A204.1 (cell line): ENCODE results near the gene IFNA4.
"Not testable (repeated sequence)": the region's sequence is repeated elsewhere in the genome, so short reads cannot be mapped to it uniquely, and the experiment has no call there.

Experiments
- FAIRE-seq: peaks from 2 replicates; lab custom pipeline; 2012; peaks lifted over from hg19 to GRCh38; lab: Jason Lieb, UNC

Gene IFNA4

DNA sequence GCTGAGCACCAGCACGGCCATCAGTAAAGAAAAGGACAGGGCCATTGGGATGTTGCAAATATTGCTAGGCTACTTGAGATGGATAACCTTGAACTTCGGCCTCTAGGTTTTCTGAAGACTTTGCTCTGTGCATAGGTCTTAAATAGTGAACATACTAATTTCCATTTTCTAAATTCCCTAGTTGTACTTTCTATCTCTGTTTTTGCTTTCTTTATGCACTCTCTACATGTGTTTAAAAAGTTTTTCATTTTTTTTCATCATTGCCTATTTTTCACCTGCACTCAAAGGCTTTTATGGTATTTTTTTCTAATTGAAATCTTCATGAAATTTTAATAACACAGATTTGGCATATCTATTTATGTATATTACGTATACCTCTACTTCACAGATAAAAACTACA is at the start of gene IFNA4:
Gene IFNA4 (minus strand): TSS at position 101 of the 400 bp plus-strand sequence. CDS start 56 bp downstream, at position 45.
- FAIRE-seq = not testable (repeated sequence)

DNA sequence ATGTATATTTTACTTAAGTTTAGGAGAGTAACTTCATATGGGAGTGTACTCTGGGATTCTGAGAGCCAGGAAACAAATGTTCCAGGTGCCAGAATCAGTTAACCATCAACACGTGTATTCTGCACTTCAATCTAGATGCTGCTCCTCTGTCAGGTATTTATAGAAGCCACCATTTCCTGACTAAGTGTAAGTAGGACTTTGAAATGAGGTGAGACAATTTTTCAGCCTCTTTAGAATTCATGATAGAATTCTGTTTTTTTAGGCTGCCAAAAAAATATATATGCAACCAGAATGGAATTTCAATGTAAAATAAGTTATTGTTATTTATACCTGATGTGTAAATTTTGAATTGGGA is 49.0 kb upstream of the IFNA4 start:
- not testable (repeated sequence) for FAIRE-seq

DNA sequence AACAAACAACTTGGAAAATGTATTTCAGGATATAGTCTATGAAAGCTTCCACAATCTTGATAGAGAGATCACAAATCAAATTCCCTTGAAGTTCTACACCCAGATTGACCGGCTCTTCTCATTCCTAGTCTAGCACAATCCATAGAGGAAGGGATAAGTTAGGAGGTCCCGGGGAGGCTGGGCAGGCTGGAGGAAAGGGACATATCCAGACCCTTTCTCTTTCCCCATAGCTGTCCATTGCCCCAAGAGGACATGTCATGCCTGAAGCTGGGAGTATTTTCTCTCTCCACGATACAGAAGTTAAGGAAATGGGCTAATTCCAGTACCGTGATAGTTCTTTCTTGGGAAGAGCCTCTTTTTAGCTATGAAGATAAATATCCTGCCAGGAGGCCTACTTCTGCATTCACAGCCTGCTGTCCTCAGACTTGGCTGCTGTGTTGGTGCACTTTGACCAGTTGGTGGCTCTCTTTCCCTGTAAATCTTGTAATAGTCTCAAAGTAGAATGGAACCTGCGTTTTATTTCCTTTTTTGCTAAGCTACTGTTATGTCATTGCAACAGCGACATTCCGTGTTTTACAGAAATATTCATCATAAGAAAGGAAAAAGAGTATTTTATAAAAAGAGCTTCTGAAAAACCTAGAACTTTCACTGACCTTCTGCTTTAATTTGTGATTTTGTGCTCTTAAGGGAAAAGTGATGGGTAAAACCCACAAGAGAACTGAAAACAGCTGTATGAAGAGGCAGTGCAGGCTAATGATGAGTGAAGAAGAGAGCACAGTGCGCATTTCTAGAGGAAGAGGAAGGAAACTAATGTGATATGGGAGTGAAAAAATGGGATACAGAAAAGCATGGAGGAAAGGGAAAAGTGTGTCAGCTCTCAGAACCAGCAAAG is 48.3 kb upstream of the IFNA4 start:
- FAIRE-seq = peak; percentile 78

DNA sequence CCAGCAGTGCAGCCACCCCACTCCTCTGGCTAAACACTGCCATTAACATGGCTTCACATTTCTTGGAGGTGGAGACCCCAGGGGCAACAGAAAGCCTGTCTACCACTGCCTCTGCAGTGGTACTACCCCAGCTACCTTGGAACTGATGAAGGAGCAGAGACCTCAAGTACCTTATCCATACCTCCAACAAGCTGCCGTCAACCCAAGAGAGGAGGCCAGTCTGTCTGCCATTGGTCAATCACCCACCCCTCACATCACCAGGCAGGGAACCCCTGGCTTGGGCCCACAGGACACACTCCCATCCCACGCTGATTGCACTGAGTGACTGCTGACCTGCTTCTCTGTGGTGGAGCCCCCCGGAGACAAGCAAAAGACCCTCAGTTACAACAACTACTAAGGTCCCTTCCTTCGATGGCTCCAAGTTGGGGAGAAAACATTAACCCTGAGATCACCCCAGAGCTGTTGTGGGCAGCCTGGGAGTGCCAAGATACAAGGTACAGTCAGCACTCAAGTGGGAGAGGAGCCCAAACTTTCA is 46.8 kb upstream of the IFNA4 start:
- FAIRE-seq = no peak

DNA sequence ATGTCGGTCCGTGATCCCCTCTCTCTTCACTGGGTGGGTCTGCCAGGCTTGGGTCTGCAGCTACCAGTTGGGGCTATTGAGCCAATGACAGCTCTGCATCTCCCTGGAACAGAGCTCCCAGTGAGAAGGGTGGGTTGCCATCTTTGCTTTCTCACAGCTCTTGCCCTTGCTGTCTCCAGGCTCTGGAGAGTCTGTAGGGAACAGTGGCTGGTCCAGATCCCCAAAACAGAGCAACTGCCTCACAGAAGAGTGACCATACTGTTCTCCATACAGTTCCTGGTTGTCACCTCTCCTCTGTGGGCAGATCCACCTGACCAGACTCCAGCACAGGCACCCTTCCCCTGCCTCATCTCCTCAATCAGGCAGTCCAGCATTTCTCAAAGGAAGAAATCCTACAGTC is 45.9 kb upstream of the IFNA4 start:
- FAIRE-seq = no peak

DNA sequence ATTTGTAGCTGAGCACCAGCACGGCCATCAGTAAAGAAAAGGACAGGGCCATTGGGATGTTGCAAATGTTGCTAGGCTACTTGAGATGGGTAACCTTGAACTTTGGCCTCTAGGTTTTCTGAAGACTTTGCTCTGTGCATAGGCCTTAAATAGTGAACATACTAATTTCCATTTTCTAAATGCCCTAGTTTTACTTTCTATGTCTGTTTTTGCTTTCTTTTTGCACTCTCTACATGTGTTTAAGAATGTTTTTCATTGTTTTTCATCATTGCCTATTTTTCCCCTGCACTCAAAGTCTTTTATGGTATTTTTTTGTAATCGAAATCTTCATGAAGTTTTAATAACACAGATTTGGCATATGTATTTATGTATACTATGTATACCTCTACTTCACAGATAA is 40.7 kb upstream of the IFNA4 start, which contains the start of gene IFNA17:
Gene IFNA17 (minus strand): TSS at position 101 of the 400 bp plus-strand sequence. CDS start 49 bp downstream, at position 52.
- no peak for FAIRE-seq

DNA sequence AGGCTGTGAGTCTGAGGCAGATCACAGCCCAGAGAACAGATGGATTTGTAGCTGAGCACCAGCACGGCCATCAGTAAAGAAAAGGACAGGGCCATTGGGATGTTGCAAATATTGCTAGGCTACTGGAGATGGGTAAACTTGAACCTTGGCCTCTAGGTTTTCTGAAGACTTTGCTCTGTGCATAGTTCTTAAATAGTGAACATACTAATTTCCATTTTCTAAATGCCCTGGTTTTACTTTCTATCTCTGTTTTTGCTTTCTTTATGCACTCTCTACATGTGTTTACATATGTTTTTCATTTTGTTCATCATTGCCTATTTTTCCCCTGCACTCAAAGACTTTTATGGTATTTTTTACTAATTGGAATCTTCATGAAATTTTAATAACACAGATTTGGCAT is 29.8 kb upstream of the IFNA4 start, which contains the start of gene IFNA16:
Gene IFNA16 (minus strand): TSS at position 101 of the 400 bp plus-strand sequence. CDS start 6 bp downstream, at position 95.
- not testable (repeated sequence) for FAIRE-seq

DNA sequence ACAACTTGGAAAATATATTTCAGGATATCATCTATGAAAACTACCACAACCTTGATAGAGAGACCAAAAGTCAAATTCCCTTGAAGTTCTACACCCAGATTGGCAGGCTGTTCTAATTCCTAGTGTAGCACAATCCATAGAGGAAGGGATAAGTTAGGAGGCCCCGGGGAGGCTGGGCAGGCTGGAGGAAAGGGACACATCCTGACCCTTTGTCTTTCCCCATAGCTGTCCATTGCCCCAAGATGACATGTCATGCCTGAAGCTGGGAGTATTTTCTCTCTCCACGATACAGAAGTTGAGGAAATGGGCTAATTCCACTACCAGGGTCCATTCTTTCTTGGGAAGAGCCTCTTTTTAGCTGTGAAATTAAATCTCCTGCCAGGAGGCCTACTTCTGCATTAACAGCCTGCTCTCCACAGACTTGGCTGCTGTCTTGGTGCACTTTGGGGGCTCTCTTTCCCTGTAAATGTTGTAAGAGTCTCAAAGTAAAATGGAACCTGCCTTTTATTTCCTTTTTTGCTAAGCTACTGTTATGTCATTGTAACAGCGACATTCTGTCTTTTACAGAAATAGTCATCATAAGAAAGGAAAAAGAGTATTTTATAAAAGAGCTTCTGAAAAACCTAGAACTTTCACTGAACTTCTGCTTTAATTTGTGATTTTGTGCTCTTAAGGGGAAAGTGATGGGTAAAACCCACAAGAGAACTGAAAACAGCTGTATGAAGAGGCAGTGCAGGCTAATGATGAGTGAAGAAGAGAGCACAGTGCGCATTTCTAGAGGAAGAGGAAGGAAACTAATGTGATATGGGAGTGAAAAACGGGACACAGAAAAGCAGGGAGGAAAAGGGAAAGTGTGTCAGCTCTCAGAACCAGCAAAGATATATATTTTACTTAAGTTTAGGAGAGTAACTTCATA is 26.3 kb upstream of the IFNA4 start:
- FAIRE-seq = peak; percentile 37

DNA sequence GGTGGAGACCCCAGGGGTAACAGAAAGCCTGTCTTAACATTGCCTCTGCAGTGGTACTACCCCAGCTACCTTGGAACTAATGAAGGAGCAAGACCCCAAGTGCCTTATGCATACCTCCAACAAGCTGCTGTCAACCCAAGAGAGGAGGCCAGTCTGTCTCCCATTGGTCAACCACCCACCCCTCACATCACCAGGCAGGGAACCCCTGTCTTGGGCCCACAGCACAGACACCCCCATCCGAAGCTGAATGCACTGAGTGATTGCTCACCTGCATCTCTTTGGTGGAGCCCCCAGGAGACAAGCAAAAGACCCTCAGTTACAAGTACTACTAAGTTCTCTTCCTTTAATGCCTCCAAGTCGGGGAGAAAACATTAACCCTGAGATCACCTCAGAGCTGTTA is 24.8 kb upstream of the IFNA4 start:
- not testable (repeated sequence) for FAIRE-seq

DNA sequence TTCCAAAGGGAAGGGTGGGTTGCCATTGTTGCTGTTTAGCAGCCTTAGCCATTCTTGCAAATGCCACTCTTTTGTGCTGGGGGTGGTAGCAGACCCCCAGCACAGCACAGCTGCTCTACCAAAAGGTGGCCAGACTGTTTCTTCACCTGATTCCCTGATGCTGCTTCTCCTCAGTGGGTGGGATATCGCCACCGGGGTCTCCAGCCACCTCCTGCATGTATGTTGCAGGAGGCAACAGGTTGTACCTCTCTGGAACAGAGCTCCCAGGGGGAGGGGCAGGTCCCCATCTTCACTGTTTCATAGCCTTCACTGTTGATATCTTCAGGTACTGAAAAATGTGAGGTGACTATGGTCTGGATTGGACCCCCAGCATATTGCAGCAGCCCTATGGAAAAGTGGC is 23.4 kb upstream of the IFNA4 start:
- not testable (repeated sequence) for FAIRE-seq

DNA sequence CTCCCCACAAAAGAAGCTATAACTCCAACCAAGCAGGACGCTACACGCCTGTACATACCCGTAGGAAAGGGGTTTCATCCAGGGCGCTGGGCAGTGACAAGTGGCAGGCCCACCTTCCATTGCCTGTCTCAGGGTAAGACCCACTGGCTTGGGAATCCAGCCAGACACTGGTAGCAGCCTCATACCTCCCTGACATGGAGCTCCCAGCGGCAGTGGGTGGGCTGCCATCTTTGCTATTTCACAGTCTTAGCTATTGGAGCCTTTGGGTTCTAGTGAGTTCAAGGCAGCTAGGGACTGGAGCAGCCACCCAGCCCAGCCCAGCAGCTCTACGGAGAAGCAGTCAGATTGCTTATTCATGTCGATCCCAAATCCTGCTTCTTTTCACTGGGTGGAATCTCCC is 22.9 kb upstream of the IFNA4 start:
- no peak for FAIRE-seq

DNA sequence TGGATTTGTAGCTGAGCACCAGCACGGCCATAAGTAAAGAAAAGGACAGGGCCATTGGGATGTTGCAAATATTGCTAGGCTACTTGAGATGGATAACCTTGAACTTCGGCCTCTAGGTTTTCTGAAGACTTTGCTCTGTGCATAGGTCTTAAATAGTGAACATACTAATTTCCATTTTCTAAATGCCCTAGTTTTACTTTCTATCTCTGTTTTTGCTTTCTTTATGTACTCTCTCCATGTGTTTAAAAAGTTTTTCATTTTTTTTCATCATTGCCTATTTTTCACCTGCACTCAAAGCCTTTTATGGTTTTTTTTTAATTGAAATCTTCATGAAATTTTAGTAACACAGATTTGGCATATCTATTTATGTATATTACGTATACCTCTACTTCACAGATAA is 19.7 kb upstream of the IFNA4 start, which contains the start of gene IFNA10:
Gene IFNA10 (minus strand): TSS at position 101 of the 400 bp plus-strand sequence. CDS start 46 bp downstream, at position 55.
- FAIRE-seq = not testable (repeated sequence)

DNA sequence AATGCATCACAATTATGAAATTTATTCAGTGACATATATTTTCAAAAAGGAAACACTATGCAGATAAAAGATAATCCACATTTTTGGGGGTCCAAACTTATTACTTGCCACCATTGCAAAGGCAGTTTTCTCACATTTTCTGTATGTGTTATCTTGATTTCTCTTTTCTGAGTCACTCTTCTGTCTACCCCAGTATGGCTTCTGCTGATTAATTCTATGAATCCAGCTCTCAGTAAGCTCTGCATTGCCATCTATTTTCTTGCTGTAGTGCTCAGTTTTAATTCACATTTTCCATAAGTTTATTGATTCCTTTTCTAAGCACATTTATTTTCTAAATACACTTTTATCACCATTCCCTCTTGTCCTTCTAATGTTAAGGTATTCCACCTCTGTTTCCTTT is 17.8 kb upstream of the IFNA4 start:
- FAIRE-seq = no peak

DNA sequence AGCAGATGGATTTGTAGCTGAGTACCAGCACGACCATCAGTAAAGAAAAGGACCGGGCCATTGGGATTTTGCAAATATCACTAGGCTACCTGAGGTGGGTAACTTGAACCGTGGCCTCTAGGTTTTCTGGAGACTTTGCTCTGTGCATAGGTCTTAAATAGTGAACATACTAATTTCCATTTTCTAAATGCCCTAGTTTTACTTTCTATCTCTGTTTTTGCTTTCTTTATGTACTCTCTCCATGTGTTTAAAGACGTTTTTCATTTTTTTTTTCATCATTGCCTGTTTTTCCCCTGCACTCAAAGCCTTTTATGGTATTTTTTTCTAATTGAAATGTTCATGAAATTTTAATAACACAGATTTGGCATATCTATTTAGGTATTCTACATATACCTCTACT is 14.7 kb upstream of the IFNA4 start, which contains the start of gene IFNA7:
Gene IFNA7 (minus strand): TSS at position 101 of the 400 bp plus-strand sequence. CDS start 40 bp downstream, at position 61.
- FAIRE-seq = not testable (repeated sequence)

DNA sequence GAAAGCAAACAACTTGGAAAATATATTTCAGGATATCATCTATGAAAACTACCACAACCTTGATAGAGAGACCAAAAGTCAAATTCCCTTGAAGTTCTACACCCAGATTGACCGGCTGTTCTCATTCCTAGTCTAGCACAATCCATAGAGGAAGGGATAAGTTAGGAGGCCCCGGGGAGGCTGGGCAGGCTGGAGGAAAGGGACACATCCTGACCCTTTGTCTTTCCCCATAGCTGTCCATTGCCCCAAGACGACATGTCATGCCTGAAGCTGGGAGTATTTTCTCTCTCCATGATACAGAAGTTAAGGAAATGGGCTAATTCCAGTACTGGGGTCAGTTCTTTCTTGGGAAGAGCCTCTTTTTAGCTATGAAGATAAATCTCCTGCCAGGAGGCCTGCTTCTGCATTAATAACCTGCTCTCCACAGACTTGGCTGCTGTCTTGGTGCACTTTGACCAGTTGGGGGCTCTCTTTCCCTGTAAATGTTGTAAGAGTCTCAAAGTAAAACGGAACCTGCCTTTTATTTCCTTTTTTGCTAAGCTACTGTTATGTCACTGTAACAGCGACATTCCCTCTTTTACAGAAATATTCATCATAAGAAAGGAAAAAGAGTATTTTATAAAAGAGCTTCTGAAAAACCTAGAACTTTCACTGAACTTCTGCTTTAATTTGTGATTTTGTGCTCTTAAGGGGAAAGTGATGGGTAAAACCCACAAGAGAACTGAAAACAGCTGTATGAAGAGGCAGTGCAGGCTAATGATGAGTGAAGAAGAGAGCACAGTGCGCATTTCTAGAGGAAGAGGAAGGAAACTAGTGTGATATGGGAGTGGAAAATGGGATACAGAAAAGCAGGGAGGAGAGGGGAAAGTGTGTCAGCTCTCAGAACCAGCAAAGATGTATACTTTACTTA is 7.7 kb upstream of the IFNA4 start:
- FAIRE-seq = peak; percentile 58

DNA sequence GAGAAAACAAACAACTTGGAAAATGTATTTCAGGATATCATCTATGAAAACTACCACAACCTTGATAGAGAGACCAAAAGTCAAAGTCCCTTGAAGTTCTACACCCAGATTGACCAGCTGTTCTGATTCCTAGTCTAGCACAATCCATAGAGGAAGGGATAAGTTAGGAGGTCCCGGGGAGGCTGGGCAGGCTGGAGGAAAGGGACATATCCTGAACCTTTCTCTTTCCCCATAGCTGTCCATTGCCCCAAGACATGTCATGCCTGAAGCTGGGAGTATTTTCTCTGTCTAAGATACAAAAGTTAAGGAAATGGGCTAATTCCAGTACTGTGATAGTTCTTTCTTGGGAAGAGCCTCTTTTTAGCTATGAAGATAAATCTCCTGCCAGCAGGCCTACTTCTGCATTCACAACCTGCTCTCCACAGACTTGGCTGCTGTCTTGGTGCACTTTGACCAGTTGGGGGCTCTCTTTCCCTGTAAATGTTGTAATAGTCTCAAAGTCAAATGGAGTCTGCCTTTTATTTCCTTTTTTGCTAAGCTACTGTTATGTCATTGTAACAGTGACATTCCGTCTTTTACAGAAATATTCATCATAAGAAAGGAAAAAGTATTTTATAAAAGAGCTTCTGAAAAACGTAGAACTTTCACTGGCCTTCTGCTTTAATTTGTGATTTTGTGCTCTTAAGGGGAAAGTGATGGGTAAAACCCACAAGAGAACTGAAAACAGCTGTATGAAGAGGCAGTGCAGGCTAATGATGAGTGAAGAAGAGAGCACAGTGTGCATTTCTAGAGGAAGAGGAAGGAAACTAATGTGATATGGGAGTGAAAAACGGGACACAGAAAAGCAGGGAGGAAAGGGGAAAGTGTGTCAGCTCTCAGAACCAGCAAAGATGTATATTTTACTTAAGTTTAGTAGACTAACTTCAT is 4.3 kb downstream of the IFNA4 start:
- not testable (repeated sequence) for FAIRE-seq

DNA sequence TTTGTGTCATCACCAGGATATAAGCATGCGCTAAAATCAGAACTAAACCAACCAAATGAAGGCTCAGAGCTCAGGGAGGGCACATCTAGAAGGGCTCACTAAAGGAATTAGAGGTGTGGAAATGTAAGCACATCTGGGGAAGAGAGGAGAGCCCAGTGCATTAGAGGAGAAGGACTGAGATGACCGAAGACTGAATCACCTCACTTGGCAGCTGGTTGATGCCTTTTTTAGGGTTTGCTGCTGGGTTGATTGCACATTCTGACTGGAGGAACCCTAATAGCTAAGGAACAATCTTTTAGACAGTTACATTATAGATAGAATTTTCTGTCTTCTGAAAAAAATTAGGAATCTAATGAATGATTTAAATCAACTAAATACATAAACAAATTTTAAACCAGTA is 12.7 kb downstream of the IFNA4 start:
- FAIRE-seq = no peak

DNA sequence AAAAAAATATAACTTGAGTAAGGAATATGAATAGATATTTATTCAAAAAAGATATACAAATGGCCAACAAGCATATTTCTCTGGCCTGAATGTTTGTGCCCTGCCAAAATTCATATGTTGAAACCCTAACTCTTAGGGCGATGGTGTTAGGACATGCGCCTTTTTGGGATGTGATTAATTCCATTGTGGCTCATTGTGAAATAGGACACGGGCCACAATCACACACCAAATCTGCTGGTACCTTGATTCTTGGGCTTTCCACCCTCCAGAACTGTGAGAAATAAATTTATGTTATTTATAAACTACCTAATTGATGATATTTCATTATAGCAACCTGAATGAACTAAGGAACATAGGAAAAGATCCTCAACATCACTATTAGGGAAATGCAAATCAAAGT is 15.2 kb downstream of the IFNA4 start:
- FAIRE-seq = no peak

DNA sequence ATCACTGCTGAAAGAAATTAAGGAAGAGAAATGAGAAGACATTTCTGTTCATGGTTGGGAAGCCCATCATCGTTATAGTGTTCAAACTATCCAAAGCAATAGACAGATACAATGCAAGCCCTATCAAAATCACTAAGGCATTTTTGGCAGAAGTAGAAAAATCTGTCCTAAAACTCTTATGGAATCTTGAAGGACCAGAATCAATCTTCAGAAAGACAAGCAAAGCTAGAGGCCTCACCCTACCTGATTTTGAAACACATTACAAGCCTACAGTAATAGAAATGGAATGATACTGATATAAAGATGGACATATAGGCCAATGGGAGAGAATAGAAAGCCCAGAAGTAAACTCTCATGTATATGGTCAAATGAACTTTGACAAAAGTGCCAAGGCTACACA is 16.0 kb downstream of the IFNA4 start:
- FAIRE-seq = no peak

DNA sequence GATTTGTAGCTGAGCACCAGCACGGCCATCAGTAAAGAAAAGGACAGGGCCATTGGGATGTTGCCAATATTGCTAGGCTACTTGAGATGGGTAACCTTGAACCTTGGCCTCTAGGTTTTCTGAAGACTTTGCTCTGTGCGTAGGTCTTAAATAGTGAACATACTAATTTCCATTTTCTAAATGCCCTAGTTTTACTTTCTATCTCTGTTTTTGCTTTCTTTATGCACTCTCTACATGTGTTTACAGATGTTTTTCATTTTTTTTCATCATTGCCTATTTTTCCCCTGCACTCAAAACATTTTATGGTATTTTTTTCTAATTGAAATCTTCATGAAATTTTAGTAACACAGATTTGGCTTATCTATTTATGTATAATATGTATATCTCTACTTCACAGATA is 20.8 kb downstream of the IFNA4 start, which contains the start of gene IFNA21:
Gene IFNA21 (minus strand): TSS at position 101 of the 400 bp plus-strand sequence. CDS start 48 bp downstream, at position 53.
- not testable (repeated sequence) for FAIRE-seq
